ENCODE data around the gene ETV3.

DNA sequence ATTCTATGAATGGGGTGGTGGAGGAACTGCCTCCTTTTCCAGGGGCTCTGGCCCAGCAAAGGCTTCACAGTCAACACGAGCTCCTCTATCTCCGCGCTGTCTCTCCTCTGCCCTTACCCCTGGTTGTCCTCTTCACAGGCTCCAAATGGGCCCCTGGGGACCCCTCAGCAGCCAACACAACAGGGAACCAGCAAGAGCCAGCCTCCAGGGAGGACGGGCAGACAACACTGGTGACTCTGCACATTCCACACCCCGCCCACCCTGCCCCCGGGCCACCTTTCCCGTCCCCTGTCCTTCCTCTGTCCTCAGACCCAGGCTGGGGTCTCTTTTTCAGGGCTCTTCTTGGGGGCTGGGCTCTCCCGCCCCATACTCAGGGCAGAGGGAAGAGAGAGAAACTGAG, 17.5 kb upstream of the ETV3 start:
- TF ChIP-seq EZH2phosphoT487 (conservative IDR thresholded peaks at IDR 0.05; ENCODE audit: low read length) = no peak
- TF ChIP-seq, protein P1, sequence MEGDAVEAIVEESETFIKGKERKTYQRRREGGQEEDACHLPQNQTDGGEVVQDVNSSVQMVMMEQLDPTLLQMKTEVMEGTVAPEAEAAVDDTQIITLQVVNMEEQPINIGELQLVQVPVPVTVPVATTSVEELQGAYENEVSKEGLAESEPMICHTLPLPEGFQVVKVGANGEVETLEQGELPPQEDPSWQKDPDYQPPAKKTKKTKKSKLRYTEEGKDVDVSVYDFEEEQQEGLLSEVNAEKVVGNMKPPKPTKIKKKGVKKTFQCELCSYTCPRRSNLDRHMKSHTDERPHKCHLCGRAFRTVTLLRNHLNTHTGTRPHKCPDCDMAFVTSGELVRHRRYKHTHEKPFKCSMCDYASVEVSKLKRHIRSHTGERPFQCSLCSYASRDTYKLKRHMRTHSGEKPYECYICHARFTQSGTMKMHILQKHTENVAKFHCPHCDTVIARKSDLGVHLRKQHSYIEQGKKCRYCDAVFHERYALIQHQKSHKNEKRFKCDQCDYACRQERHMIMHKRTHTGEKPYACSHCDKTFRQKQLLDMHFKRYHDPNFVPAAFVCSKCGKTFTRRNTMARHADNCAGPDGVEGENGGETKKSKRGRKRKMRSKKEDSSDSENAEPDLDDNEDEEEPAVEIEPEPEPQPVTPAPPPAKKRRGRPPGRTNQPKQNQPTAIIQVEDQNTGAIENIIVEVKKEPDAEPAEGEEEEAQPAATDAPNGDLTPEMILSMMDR (IDR thresholded peaks at IDR 0.05; ENCODE audit: insufficient read depth, low read length, poor library complexity, severe bottlenecking) = no peak
